HG03280 (cell line): ENCODE measurements around the gene PHYHD1.
"Not testable (repeated sequence)": the region's sequence is repeated elsewhere in the genome, so short reads cannot be mapped to it uniquely, and the experiment has no call there.

Experiments used
- ATAC-seq: cut with Tn5 transposase; IDR thresholded peaks from one replicate; pipeline ENCODE4 v1.9.1; 2021; ENCODE audit warnings: mild to moderate bottlenecking, moderate library complexity; ENCODE audit not compliant: unreplicated experiment

The PHYHD1 gene

GRCh38 chr9:128947527-128948301 lies 26.9 kb downstream of the PHYHD1 start, which contains the start of the genes DOLK and NUP188:
Gene DOLK (minus strand): TSS chr9:128947603. CDS start chr9:128947303, 300 bp downstream.
Gene NUP188 (plus strand): TSS chr9:128947699. CDS start chr9:128947720, 21 bp downstream.
- peak; percentile 72 for ATAC-seq

- ATAC-seq, result not testable (repeated sequence)
These were observed 40.6 kb downstream of the PHYHD1 start for GRCh38 chr9:128961403-128961802.

- no peak for ATAC-seq
These were observed 48.7 kb downstream of the PHYHD1 start for GRCh38 chr9:128969491-128969890.

GRCh38 chr9:128972956-128973355 lies 52.2 kb downstream of the PHYHD1 start:
- no peak for ATAC-seq

- ATAC-seq, result no peak
These were observed 58.3 kb downstream of the PHYHD1 start for GRCh38 chr9:128979111-128979510.

- no peak for ATAC-seq
These were observed 62.8 kb downstream of the PHYHD1 start for GRCh38 chr9:128983536-128983935.

GRCh38 chr9:128986671-128987070 lies 65.9 kb downstream of the PHYHD1 start:
- ATAC-seq, result no peak

- no peak for ATAC-seq
These were observed 67.0 kb downstream of the PHYHD1 start for GRCh38 chr9:128987805-128988204.
